MM.1S (cell line): Measurements from ENCODE around the gene WFDC8.

Source experiments
- EZH2 ChIP-seq: fragments of 300-600 bp; sonication (generic); optimal IDR thresholded peaks from 2 replicates; pipeline ENCODE3; 2017; ENCODE audit warnings: low read depth, mild to moderate bottlenecking, antibody characterized with exemption, low read length, mixed read lengths
- EZH2phosphoT487 ChIP-seq: fragments of 300-600 bp; sonication (generic); IDR thresholded peaks from 2 replicates; pipeline ENCODE4 v1.6.1; 2018; ENCODE audit warnings: antibody characterized with exemption, low read length
- TF ChIP-seq, protein P1 (sequence below): fragments of 300-600 bp; sonication (generic); IDR thresholded peaks from 2 replicates; pipeline ENCODE4 v1.5.1; 2016; ENCODE audit warnings: antibody characterized with exemption, low read length, mixed read lengths

DNA sequence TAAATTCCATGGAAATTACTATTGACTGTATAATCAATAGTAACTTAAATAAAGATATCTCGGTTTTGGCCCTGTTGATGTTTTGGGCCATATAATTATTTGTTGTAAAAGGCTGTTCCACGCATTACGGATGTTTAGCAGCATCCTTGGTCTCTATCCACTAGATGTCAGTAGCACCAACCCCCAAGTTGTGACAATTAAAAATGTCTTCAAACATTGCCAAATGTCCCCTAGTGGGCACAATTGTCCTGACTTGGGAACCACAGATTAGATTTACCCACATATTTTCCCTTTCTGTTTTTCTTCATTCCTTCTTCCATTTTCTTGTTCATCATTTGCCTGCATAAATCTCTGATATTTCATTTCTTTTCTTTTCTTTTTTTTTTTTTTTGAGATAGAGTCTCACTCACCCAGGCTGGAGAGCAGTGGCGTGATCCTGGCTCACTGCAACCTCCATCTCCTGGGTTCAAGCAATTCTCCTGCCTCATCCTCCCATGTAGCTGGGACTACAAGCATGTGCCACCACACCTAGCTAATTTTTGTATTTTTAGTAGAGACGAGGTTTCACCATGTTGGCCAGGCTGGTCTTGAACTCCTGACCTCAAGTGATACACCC lies 13.6 kb upstream of the WFDC8 start:
- TF ChIP-seq EZH2phosphoT487 = no peak
- no peak for TF ChIP-seq EZH2
- TF ChIP-seq, protein P1, sequence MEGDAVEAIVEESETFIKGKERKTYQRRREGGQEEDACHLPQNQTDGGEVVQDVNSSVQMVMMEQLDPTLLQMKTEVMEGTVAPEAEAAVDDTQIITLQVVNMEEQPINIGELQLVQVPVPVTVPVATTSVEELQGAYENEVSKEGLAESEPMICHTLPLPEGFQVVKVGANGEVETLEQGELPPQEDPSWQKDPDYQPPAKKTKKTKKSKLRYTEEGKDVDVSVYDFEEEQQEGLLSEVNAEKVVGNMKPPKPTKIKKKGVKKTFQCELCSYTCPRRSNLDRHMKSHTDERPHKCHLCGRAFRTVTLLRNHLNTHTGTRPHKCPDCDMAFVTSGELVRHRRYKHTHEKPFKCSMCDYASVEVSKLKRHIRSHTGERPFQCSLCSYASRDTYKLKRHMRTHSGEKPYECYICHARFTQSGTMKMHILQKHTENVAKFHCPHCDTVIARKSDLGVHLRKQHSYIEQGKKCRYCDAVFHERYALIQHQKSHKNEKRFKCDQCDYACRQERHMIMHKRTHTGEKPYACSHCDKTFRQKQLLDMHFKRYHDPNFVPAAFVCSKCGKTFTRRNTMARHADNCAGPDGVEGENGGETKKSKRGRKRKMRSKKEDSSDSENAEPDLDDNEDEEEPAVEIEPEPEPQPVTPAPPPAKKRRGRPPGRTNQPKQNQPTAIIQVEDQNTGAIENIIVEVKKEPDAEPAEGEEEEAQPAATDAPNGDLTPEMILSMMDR = peak; percentile 95
